ENCODE data around the gene TMTC1.
A peak's percentile ranks its signal among the peaks of the same experiment; 100 is the strongest.

DNA sequence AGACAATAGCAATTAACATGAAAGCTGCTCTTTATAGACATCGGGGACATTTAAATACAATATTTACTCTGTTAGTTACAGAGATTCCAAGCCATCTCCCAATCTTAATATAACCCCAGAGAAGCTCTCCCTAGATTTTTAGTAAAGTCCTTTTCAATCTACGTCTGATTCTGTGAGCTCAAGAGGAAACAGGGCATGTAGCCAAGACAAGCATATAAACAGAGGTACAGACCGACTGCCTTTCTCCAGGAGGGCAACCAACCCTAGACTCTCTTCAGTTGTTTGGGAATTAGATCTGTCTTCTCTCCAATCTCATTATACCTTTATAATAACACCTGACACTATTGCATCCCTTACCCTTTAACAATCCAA, 57.4 kb downstream of the TMTC1 start:
- no peak for TF ChIP-seq RARB (CRISPR knock-in tag; IDR thresholded peaks at IDR 0.05)
- TF ChIP-seq ARNTL (CRISPR knock-in tag; IDR thresholded peaks at IDR 0.05; ENCODE audit: borderline replicate concordance, low read depth) = no peak
- no peak for TF ChIP-seq ZFP30 (CRISPR knock-in tag; IDR thresholded peaks at IDR 0.05)
- TF ChIP-seq ZNF8 (CRISPR knock-in tag; IDR thresholded peaks at IDR 0.05) = no peak
- TF ChIP-seq CSDC2 (CRISPR knock-in tag; IDR thresholded peaks at IDR 0.05) = no peak
- TF ChIP-seq ISL1 (CRISPR knock-in tag; IDR thresholded peaks at IDR 0.05) = 0 out of 2 replicates have a peak, but pooled peaks have one; percentile 3
- TF ChIP-seq PPARA (CRISPR knock-in tag; IDR thresholded peaks at IDR 0.05; ENCODE audit: borderline replicate concordance) = no peak
- TF ChIP-seq, protein P1, sequence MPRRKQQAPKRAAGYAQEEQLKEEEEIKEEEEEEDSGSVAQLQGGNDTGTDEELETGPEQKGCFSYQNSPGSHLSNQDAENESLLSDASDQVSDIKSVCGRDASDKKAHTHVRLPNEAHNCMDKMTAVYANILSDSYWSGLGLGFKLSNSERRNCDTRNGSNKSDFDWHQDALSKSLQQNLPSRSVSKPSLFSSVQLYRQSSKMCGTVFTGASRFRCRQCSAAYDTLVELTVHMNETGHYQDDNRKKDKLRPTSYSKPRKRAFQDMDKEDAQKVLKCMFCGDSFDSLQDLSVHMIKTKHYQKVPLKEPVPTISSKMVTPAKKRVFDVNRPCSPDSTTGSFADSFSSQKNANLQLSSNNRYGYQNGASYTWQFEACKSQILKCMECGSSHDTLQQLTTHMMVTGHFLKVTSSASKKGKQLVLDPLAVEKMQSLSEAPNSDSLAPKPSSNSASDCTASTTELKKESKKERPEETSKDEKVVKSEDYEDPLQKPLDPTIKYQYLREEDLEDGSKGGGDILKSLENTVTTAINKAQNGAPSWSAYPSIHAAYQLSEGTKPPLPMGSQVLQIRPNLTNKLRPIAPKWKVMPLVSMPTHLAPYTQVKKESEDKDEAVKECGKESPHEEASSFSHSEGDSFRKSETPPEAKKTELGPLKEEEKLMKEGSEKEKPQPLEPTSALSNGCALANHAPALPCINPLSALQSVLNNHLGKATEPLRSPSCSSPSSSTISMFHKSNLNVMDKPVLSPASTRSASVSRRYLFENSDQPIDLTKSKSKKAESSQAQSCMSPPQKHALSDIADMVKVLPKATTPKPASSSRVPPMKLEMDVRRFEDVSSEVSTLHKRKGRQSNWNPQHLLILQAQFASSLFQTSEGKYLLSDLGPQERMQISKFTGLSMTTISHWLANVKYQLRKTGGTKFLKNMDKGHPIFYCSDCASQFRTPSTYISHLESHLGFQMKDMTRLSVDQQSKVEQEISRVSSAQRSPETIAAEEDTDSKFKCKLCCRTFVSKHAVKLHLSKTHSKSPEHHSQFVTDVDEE (CRISPR knock-in tag; IDR thresholded peaks at IDR 0.05) = no peak
- TF ChIP-seq ZFP3 (CRISPR knock-in tag; IDR thresholded peaks at IDR 0.05) = no peak
- TF ChIP-seq BACH2 (CRISPR knock-in tag; IDR thresholded peaks at IDR 0.05; ENCODE audit: borderline replicate concordance) = no peak
- TF ChIP-seq GLIS3 (CRISPR knock-in tag; IDR thresholded peaks at IDR 0.05) = no peak
